ENCODE measurements around the gene SH3BP4.

DNA sequence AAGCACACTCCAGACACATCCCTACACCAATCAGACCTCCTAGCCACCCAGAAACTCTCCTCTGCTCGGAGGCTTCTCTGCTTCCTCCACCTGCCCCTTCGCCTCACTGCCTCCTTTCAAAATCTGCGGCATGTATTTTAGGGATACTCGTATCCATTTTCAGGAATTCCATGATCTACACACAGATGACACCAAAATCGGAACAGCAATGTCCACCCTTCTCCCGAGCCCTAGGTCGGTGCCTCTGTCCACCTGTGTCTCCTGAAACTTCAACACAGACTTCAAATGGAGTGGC lies 1.4 kb upstream of the SH3BP4 start:
- no peak for TF ChIP-seq POLR2A (IDR thresholded peaks at IDR 0.05)
- TF ChIP-seq, protein P1, sequence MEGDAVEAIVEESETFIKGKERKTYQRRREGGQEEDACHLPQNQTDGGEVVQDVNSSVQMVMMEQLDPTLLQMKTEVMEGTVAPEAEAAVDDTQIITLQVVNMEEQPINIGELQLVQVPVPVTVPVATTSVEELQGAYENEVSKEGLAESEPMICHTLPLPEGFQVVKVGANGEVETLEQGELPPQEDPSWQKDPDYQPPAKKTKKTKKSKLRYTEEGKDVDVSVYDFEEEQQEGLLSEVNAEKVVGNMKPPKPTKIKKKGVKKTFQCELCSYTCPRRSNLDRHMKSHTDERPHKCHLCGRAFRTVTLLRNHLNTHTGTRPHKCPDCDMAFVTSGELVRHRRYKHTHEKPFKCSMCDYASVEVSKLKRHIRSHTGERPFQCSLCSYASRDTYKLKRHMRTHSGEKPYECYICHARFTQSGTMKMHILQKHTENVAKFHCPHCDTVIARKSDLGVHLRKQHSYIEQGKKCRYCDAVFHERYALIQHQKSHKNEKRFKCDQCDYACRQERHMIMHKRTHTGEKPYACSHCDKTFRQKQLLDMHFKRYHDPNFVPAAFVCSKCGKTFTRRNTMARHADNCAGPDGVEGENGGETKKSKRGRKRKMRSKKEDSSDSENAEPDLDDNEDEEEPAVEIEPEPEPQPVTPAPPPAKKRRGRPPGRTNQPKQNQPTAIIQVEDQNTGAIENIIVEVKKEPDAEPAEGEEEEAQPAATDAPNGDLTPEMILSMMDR (IDR thresholded peaks at IDR 0.05), result no peak

All from esophagus squamous epithelium (tissue), 4 donors.